Neural progenitor cell (in vitro differentiated cells): Measurements from ENCODE around the gene MRPS10. TPM values are rescaled to one million over a fixed set of nuclear protein-coding genes. Genes with fewer than 3 reads are reported as not detected.
A peak's percentile ranks its signal among the peaks of the same experiment; 100 is the strongest.
"Not testable (repeated sequence)": the region's sequence is repeated elsewhere in the genome, so short reads cannot be mapped to it uniquely, and the experiment has no call there.

ENCODE experiments used
- DNase-seq: peaks from one replicate; pipeline ENCODE4 v3.0.0-alpha.2; 2016; ENCODE audit warnings: low spot score
- H2AFZ ChIP-seq: fragments of 200-600 bp; sonication (generic); replicated peaks from 2 replicates; pipeline ENCODE4 v1.6.1; 2016; ENCODE audit warnings: antibody characterized with exemption
- H3F3A ChIP-seq: fragments of 200-600 bp; sonication (generic); 2 replicates; pipeline ENCODE4 v1.6.1; 2016; ENCODE audit warnings: antibody characterized with exemption, low read depth
- H3K27ac ChIP-seq: fragments of 200-600 bp; sonication (generic); 2 replicates; pipeline ENCODE4 v1.5.1; 2016; ENCODE audit warnings: mild to moderate bottlenecking
- H3K27me3 ChIP-seq: fragments of 200-600 bp; sonication (generic); 2 replicates; pipeline ENCODE4 v1.6.1; 2016; ENCODE audit warnings: mild to moderate bottlenecking, moderate library complexity
- H3K36me3 ChIP-seq: fragments of 200-600 bp; sonication (generic); 2 replicates; pipeline ENCODE4 v1.5.1; 2016
- H3K4me1 ChIP-seq: fragments of 200-600 bp; sonication (generic); 2 replicates; pipeline ENCODE4 v1.6.1; 2016; ENCODE audit warnings: mixed run types
- H3K4me2 ChIP-seq: fragments of 200-600 bp; sonication (generic); 2 replicates; pipeline ENCODE4 v1.6.1; 2016
- H3K4me3 ChIP-seq: fragments of 200-600 bp; sonication (generic); 2 replicates; pipeline ENCODE4 v1.5.1; 2016
- H3K79me2 ChIP-seq: fragments of 200-600 bp; sonication (generic); 2 replicates; pipeline ENCODE4 v1.6.1; 2016; ENCODE audit warnings: low read depth
- H3K9ac ChIP-seq: fragments of 200-600 bp; sonication (generic); 2 replicates; pipeline ENCODE4 v1.6.1; 2016
- H3K9me3 ChIP-seq: fragments of 200-600 bp; sonication (generic); 2 replicates; pipeline ENCODE4 v1.5.1; 2016; ENCODE audit warnings: low read depth
- H4K20me1 ChIP-seq: fragments of 200-600 bp; sonication (generic); 2 replicates; pipeline ENCODE4 v1.6.1; 2016; ENCODE audit warnings: low read depth
- H3K27ac Mint-ChIP-seq: 3 replicates; pipeline ENCODE4 v1.8.0; 2021; ENCODE audit warnings: mixed read lengths
- H3K27me3 Mint-ChIP-seq: 2 replicates; pipeline ENCODE4 v1.8.0; 2022; ENCODE audit warnings: low read depth, mild to moderate bottlenecking, inconsistent platforms, moderate library complexity, mixed read lengths; ENCODE audit not compliant: insufficient read depth
- H3K36me3 Mint-ChIP-seq: 3 replicates; pipeline ENCODE4 v1.8.0; 2021; ENCODE audit warnings: mixed read lengths
- H3K4me1 Mint-ChIP-seq: 3 replicates; pipeline ENCODE4 v1.8.0; 2021; ENCODE audit warnings: mixed read lengths
- H3K4me3 Mint-ChIP-seq: 3 replicates; pipeline ENCODE4 v1.8.0; 2021; ENCODE audit warnings: mild to moderate bottlenecking, moderate library complexity, mixed read lengths
- H3K9me3 Mint-ChIP-seq: 3 replicates; pipeline ENCODE4 v1.8.0; 2020; ENCODE audit warnings: mixed read lengths
- EZH2 ChIP-seq: fragments of 200-600 bp; sonication (generic); IDR thresholded peaks from 2 replicates; pipeline ENCODE4 v1.6.1; 2017; ENCODE audit warnings: antibody characterized with exemption, mild to moderate bottlenecking, moderate library complexity
- EZH2phosphoT487 ChIP-seq: fragments of 200-600 bp; sonication (generic); IDR thresholded peaks from 2 replicates; pipeline ENCODE4 v1.6.1; 2017; ENCODE audit warnings: antibody characterized with exemption
- total RNA-seq: library from RNA; depleted of rRNA; stranded (reverse); fragments of >200 nt; gene quantifications from 2 replicates; pipeline ENCODE4 v1.2.3, GENCODE V29; 2015; ENCODE audit warnings: low replicate concordance
- TF ChIP-seq, protein P1 (sequence below): fragments of 200-600 bp; sonication (generic); IDR thresholded peaks from 2 replicates; pipeline ENCODE4 v1.5.1; 2017; ENCODE audit warnings: antibody characterized with exemption, mild to moderate bottlenecking

MRPS10 gene
- total RNA-seq, 1 donor from 2014 or later = 68.0 TPM

DNA sequence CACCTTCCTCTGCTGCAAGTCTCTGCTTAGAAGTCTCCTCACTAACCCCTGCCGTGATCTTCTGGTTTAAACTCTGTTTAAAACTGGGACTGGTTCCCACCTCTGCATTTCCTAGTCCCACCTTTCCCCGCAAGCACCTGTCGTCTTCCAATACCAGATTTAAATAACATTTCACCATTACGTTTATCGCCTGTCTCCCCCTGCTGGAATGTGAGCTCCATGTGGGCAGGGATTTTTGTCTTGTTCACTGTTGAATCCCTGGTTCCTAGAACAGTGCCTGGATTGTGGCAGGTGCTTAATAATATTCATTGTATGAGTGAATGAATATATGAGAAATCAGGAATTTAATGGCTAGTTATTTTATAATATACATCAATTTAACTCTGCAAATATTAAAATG is 41.8 kb downstream of the MRPS10 start:
- no peaks in the 10 kb centered on the region for H3K79me2 ChIP-seq
- no peaks in the 10 kb centered on the region for H3K9me3 ChIP-seq
- H2AFZ ChIP-seq = no peak overlapping the region
- H3K9ac ChIP-seq = no peak overlapping the region
- Mint-ChIP-seq H3K27ac (no peak overlapping the region), H3K4me3 (no peak overlapping the region), H3K9me3 (no peaks in the 10 kb centered on the region), H3K4me1 (peaks cover 9% of the 10 kb centered on the region), H3K27me3 (peaks cover 14% of the 10 kb centered on the region), H3K36me3 (no peaks in the 10 kb centered on the region)
- no peaks in the 10 kb centered on the region for H4K20me1 ChIP-seq
- H3K27me3 ChIP-seq = no peaks in the 10 kb centered on the region
- peaks cover 20% of the 10 kb centered on the region for H3F3A ChIP-seq
- no peak overlapping the region for H3K4me3 ChIP-seq
- H3K4me2 ChIP-seq = no peak overlapping the region
- H3K36me3 ChIP-seq = no peaks in the 10 kb centered on the region
- DNase-seq = peak; percentile 33
- H3K27ac ChIP-seq = no peak overlapping the region
- H3K4me1 ChIP-seq = no peaks in the 10 kb centered on the region
- TF ChIP-seq, protein P1, sequence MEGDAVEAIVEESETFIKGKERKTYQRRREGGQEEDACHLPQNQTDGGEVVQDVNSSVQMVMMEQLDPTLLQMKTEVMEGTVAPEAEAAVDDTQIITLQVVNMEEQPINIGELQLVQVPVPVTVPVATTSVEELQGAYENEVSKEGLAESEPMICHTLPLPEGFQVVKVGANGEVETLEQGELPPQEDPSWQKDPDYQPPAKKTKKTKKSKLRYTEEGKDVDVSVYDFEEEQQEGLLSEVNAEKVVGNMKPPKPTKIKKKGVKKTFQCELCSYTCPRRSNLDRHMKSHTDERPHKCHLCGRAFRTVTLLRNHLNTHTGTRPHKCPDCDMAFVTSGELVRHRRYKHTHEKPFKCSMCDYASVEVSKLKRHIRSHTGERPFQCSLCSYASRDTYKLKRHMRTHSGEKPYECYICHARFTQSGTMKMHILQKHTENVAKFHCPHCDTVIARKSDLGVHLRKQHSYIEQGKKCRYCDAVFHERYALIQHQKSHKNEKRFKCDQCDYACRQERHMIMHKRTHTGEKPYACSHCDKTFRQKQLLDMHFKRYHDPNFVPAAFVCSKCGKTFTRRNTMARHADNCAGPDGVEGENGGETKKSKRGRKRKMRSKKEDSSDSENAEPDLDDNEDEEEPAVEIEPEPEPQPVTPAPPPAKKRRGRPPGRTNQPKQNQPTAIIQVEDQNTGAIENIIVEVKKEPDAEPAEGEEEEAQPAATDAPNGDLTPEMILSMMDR = peak; percentile 48
- TF ChIP-seq EZH2 (no peak), EZH2phosphoT487 (no peak)

DNA sequence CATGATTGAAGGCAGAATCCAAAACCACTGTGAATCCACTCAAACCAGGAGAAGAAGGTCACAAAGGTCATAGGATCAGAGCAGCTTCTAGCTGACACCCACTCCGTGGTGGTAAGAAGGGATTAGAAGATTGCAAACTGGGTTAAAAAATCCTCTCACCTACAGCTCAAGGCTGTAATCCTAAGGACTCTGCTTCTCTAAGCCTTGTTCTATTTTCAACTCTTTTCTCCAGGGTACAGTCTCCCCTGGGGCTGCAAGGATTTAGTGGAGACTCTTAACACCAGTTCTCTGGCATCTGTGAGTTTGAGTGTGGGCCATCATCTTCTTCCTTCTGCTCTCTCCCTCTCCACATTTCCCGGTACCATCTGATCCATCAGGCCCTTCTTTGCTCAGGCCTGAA is 44.6 kb downstream of the MRPS10 start, which contains the start of gene GUCA1A:
Gene GUCA1A, plus strand, starts transcription at position 264 of the 400 bp plus-strand sequence. CDS start 250 bp downstream, outside the sequence.
- Histone ChIP-seq H4K20me1 (no peaks in the 10 kb centered on the region), H3F3A (peaks cover 16% of the 10 kb centered on the region), H3K4me3 (no peak within 1 kb of the TSS), H3K36me3 (no peaks in the 10 kb centered on the region), H2AFZ (no peak within 1 kb of the TSS), H3K27ac (no peak within 1 kb of the TSS), H3K9me3 (no peaks in the 10 kb centered on the region), H3K4me1 (no peaks in the 10 kb centered on the region), H3K79me2 (no peaks in the 10 kb centered on the region), H3K4me2 (no peak within 1 kb of the TSS), H3K27me3 (no peaks in the 10 kb centered on the region), H3K9ac (no peak within 1 kb of the TSS)
- Mint-ChIP-seq H3K9me3 (no peaks in the 10 kb centered on the region), H3K36me3 (no peaks in the 10 kb centered on the region), H3K4me3 (no peak within 1 kb of the TSS), H3K4me1 (peaks cover 4% of the 10 kb centered on the region), H3K27me3 (peaks cover 8% of the 10 kb centered on the region), H3K27ac (no peak within 1 kb of the TSS)
- no peak for DNase-seq
- TF ChIP-seq EZH2 (no peak), EZH2phosphoT487 (no peak)
- TF ChIP-seq, protein P1 = no peak

- H3K27me3 ChIP-seq = no peaks in the 10 kb centered on the region
Measured at GRCh38 chr6:42171813-42172581, 45.7 kb downstream of the MRPS10 start.

DNA sequence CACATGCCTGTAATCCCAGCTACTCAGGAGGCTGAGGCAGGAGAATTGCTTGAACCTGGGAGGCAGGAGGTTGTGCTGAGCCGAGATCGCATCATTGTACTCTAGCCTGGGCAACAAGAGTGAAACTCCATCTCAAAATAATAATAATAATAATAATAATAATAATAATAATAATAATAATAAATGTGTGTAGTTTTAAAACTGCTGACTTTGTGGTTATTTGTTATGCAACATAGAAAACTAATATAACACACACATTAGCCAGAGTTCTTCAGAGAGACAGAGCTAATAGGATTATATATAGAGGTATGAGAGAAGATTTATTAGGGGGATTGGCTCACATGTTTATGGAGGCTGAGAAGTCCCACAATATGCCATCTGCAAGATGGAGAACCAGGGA is 47.9 kb downstream of the MRPS10 start:
- H3K27me3 Mint-ChIP-seq, H3K27ac ChIP-seq, H4K20me1 ChIP-seq, H3K9me3 ChIP-seq, H3K36me3 Mint-ChIP-seq, H3K36me3 ChIP-seq, H3K4me2 ChIP-seq, H3K27ac Mint-ChIP-seq, H3K4me3 Mint-ChIP-seq, H3K4me1 ChIP-seq, H3K4me1 Mint-ChIP-seq, H3K79me2 ChIP-seq, H3K9me3 Mint-ChIP-seq, H2AFZ ChIP-seq, H3K9ac ChIP-seq, DNase-seq, H3F3A ChIP-seq, H3K4me3 ChIP-seq, H3K27me3 ChIP-seq: not testable (repeated sequence)

More at GRCh38 chr6:42171813-42172581, 45.7 kb downstream of the MRPS10 start:
- TF ChIP-seq, protein P1 = no peak
- TF ChIP-seq EZH2phosphoT487 (no peak), EZH2 (no peak)
- no peak overlapping the region for H3K27ac ChIP-seq
- H3K9me3 ChIP-seq = no peaks in the 10 kb centered on the region
- no peak overlapping the region for H3K9ac ChIP-seq
- DNase-seq = no peak
- H3F3A ChIP-seq = peaks cover 6% of the 10 kb centered on the region
- H3K79me2 ChIP-seq = no peaks in the 10 kb centered on the region
- no peaks in the 10 kb centered on the region for H3K4me1 ChIP-seq
- no peaks in the 10 kb centered on the region for H4K20me1 ChIP-seq
- no peak overlapping the region for H3K4me3 ChIP-seq
- no peak overlapping the region for H3K4me2 ChIP-seq
- peaks cover 4% of the 10 kb centered on the region for H3K27me3 Mint-ChIP-seq
- no peak overlapping the region for H3K4me3 Mint-ChIP-seq
- no peaks in the 10 kb centered on the region for H3K36me3 ChIP-seq
- no peak overlapping the region for H2AFZ ChIP-seq
- H3K9me3 Mint-ChIP-seq = no peaks in the 10 kb centered on the region
- no peaks in the 10 kb centered on the region for H3K4me1 Mint-ChIP-seq
- H3K27ac Mint-ChIP-seq = no peak overlapping the region
- no peaks in the 10 kb centered on the region for H3K36me3 Mint-ChIP-seq
